ENCODE results near the gene BPIFB3. TPM values are rescaled to one million over a fixed set of nuclear protein-coding genes. Genes with fewer than 3 reads are reported as not detected.
A peak's percentile ranks its signal among the peaks of the same experiment; 100 is the strongest.

BPIFB3 gene
- total and polyA plus RNA-seq, 2 of the 13 experiments (the other 11 are each of a cell fraction or from before 2014, with no cell fraction given), result 0.09 TPM; not detected in 1

- TF ChIP-seq PHF5A (CRISPR knock-in tag; IDR thresholded peaks at IDR 0.05; ENCODE audit: low read depth, unreplicated experiment) (peak; percentile 19), ARID3A (IDR thresholded peaks at IDR 0.05; ENCODE audit: low read depth, low read length) (no peak), HNRNPL (IDR thresholded peaks at IDR 0.05; ENCODE audit: low read depth, low read length) (0 out of 2 replicates have a peak, but pooled peaks have one; percentile 39), MED13 (CRISPR knock-in tag; IDR thresholded peaks at IDR 0.05) (no peak), MAX (IDR thresholded peaks at IDR 0.05) (0 out of 2 replicates have a peak, but pooled peaks have one; percentile 16), RAD51 (IDR thresholded peaks at IDR 0.05; ENCODE audit: borderline replicate concordance) (peak; percentile 4; the same call in 1 of the 2 replicates), ZNF710 (CRISPR knock-in tag; IDR thresholded peaks at IDR 0.05; ENCODE audit: borderline replicate concordance) (peak; percentile 99), ZSCAN20 (CRISPR knock-in tag; IDR thresholded peaks at IDR 0.05; ENCODE audit: borderline replicate concordance) (0 out of 2 replicates have a peak, but pooled peaks have one; percentile 61), KIAA2018 (CRISPR knock-in tag; IDR thresholded peaks at IDR 0.05; ENCODE audit: borderline replicate concordance) (no peak), RNF2 (conservative IDR thresholded peaks at IDR 0.05; ENCODE audit: low read depth) (no peak), ZC3H4 (CRISPR knock-in tag; IDR thresholded peaks at IDR 0.05; ENCODE audit: borderline replicate concordance) (peak; percentile 42; the same call in 1 of the 2 replicates), PLRG1 (conservative IDR thresholded peaks at IDR 0.05) (0 out of 2 replicates have a peak, but pooled peaks have one; percentile 18), SATB2 (CRISPR knock-in tag; IDR thresholded peaks at IDR 0.05) (0 out of 2 replicates have a peak, but pooled peaks have one; percentile 68), ZMYM2 (CRISPR knock-in tag; IDR thresholded peaks at IDR 0.05) (0 out of 2 replicates have a peak, but pooled peaks have one; percentile 51), RBFOX2 (IDR thresholded peaks at IDR 0.05; ENCODE audit: low read depth, low read length) (peak; percentile 84), ZNF431 (CRISPR knock-in tag; IDR thresholded peaks at IDR 0.05; ENCODE audit: borderline replicate concordance, low read depth) (0 out of 2 replicates have a peak, but pooled peaks have one; percentile 25), ZNF709 (CRISPR knock-in tag; IDR thresholded peaks at IDR 0.05) (0 out of 2 replicates have a peak, but pooled peaks have one; percentile 7)
Measured at GRCh38 chr20:33024609-33025317, 28.9 kb upstream of the BPIFB3 start (continued).
